ENCODE data around the gene SLC35E4. TPM values are rescaled to one million over a fixed set of nuclear protein-coding genes. Genes with fewer than 3 reads are reported as not detected.

Gene SLC35E4
- total RNA-seq, 1 experiment from 2014 or later: 5.3 TPM

DNA sequence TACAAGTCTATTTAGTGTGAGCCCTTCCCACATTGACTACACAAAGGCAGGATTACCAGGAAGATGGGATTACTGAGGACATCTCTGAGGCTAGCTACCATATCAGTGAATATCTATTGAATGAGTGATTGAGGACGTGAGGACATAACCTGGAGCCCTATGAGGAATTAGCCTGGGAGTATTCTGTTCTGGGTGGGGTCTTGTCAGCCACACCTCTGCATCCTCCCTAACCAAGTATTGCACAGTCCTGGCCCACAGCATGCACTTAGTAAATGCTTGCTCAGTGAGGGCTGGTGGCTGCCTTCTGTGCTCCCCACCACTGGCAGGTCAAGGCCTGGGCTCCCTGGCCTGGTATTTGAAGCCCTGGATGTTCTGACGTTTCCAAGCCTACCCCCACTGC lies 17.3 kb downstream of the SLC35E4 start (continued):
- TF ChIP-seq, protein P1, sequence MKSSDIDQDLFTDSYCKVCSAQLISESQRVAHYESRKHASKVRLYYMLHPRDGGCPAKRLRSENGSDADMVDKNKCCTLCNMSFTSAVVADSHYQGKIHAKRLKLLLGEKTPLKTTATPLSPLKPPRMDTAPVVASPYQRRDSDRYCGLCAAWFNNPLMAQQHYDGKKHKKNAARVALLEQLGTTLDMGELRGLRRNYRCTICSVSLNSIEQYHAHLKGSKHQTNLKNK (CRISPR knock-in tag; IDR thresholded peaks at IDR 0.05): no peak
- no peak for TF ChIP-seq MXD4 (CRISPR knock-in tag; IDR thresholded peaks at IDR 0.05; ENCODE audit: borderline replicate concordance)
- no peak for TF ChIP-seq GRHL2 (CRISPR knock-in tag; IDR thresholded peaks at IDR 0.05; ENCODE audit: insufficient replicate concordance, severe bottlenecking)
- TF ChIP-seq SOX15 (CRISPR knock-in tag; IDR thresholded peaks at IDR 0.05): no peak
- no peak for TF ChIP-seq ATF2 (CRISPR knock-in tag; IDR thresholded peaks at IDR 0.05; ENCODE audit: borderline replicate concordance, low read depth)
- no peak for TF ChIP-seq ZNF425 (CRISPR knock-in tag; conservative IDR thresholded peaks at IDR 0.05)
- TF ChIP-seq SMAD3 (CRISPR knock-in tag; IDR thresholded peaks at IDR 0.05; ENCODE audit: borderline replicate concordance): no peak
- no peak for TF ChIP-seq TP53 (CRISPR knock-in tag; IDR thresholded peaks at IDR 0.05)
- TF ChIP-seq, protein P2, sequence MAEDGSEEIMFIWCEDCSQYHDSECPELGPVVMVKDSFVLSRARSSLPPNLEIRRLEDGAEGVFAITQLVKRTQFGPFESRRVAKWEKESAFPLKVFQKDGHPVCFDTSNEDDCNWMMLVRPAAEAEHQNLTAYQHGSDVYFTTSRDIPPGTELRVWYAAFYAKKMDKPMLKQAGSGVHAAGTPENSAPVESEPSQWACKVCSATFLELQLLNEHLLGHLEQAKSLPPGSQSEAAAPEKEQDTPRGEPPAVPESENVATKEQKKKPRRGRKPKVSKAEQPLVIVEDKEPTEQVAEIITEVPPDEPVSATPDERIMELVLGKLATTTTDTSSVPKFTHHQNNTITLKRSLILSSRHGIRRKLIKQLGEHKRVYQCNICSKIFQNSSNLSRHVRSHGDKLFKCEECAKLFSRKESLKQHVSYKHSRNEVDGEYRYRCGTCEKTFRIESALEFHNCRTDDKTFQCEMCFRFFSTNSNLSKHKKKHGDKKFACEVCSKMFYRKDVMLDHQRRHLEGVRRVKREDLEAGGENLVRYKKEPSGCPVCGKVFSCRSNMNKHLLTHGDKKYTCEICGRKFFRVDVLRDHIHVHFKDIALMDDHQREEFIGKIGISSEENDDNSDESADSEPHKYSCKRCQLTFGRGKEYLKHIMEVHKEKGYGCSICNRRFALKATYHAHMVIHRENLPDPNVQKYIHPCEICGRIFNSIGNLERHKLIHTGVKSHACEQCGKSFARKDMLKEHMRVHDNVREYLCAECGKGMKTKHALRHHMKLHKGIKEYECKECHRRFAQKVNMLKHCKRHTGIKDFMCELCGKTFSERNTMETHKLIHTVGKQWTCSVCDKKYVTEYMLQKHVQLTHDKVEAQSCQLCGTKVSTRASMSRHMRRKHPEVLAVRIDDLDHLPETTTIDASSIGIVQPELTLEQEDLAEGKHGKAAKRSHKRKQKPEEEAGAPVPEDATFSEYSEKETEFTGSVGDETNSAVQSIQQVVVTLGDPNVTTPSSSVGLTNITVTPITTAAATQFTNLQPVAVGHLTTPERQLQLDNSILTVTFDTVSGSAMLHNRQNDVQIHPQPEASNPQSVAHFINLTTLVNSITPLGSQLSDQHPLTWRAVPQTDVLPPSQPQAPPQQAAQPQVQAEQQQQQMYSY (CRISPR knock-in tag; IDR thresholded peaks at IDR 0.05): no peak
- TF ChIP-seq CREM (CRISPR knock-in tag; IDR thresholded peaks at IDR 0.05): no peak
- TF ChIP-seq, protein P3, sequence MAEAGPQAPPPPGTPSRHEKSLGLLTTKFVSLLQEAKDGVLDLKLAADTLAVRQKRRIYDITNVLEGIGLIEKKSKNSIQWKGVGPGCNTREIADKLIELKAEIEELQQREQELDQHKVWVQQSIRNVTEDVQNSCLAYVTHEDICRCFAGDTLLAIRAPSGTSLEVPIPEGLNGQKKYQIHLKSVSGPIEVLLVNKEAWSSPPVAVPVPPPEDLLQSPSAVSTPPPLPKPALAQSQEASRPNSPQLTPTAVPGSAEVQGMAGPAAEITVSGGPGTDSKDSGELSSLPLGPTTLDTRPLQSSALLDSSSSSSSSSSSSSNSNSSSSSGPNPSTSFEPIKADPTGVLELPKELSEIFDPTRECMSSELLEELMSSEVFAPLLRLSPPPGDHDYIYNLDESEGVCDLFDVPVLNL (CRISPR knock-in tag; IDR thresholded peaks at IDR 0.05; ENCODE audit: borderline replicate concordance, low read depth): no peak

- POLR2A ChIA-PET: no interaction called here
- peaks cover 10% of the 10 kb centered on the region for H3K27me3 Mint-ChIP-seq (ENCODE audit: low read depth)
- H3K4me1 Mint-ChIP-seq: peaks cover 31% of the 10 kb centered on the region
- ATAC-seq: no peak
- H3K9me3 Mint-ChIP-seq: 0 out of 2 replicates have a peak, but pooled peaks cover 4% of the 10 kb centered on the region
- no peak for DNase-seq (ENCODE audit: low spot score)
- H3K36me3 Mint-ChIP-seq: peaks cover 5% of the 10 kb centered on the region; the same call in 1 of the 2 replicates
- CTCF ChIA-PET: interaction anchor here (0.8 kb wide), 1 partner anchor 20 kb away, joined by 3 read pairs; no protein-coding TSS in a partner anchor
- no peak overlapping the region for H3K4me3 Mint-ChIP-seq
- H3K27ac Mint-ChIP-seq: no peak overlapping the region
- TF ChIP-seq ZNF232 (CRISPR knock-in tag; IDR thresholded peaks at IDR 0.05) (no peak), ZBTB21 (CRISPR knock-in tag; IDR thresholded peaks at IDR 0.05; ENCODE audit: borderline replicate concordance) (no peak), E2F1 (CRISPR knock-in tag; IDR thresholded peaks at IDR 0.05) (no peak), ZNF423 (CRISPR knock-in tag; IDR thresholded peaks at IDR 0.05) (no peak), TEAD1 (CRISPR knock-in tag; IDR thresholded peaks at IDR 0.05) (no peak), JUN (CRISPR knock-in tag; IDR thresholded peaks at IDR 0.05) (no peak), AFF4 (CRISPR knock-in tag; IDR thresholded peaks at IDR 0.05; ENCODE audit: borderline replicate concordance) (no peak)
- TF ChIP-seq, protein P4, sequence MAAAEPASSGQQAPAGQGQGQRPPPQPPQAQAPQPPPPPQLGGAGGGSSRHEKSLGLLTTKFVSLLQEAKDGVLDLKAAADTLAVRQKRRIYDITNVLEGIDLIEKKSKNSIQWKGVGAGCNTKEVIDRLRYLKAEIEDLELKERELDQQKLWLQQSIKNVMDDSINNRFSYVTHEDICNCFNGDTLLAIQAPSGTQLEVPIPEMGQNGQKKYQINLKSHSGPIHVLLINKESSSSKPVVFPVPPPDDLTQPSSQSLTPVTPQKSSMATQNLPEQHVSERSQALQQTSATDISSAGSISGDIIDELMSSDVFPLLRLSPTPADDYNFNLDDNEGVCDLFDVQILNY (CRISPR knock-in tag; IDR thresholded peaks at IDR 0.05): no peak
- TF ChIP-seq, protein P5, sequence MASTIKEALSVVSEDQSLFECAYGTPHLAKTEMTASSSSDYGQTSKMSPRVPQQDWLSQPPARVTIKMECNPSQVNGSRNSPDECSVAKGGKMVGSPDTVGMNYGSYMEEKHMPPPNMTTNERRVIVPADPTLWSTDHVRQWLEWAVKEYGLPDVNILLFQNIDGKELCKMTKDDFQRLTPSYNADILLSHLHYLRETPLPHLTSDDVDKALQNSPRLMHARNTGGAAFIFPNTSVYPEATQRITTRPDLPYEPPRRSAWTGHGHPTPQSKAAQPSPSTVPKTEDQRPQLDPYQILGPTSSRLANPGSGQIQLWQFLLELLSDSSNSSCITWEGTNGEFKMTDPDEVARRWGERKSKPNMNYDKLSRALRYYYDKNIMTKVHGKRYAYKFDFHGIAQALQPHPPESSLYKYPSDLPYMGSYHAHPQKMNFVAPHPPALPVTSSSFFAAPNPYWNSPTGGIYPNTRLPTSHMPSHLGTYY (CRISPR knock-in tag; IDR thresholded peaks at IDR 0.05): no peak
Measured at GRCh38 chr22:30654361-30654760, 18.8 kb downstream of the SLC35E4 start.

All from WTC11 (cell line).